HEK293 (cell line): ENCODE measurements around the gene PSMA7.

Source experiments
- CTCF ChIP-seq: fragments of 450-650 bp; formaldehyde crosslinking; IDR thresholded peaks from 2 replicates; pipeline ENCODE4 v1.5.1; 2016; ENCODE audit warnings: missing biosample characterization, missing genetic modification characterization
- ZBTB20 ChIP-seq: fragments of 450-650 bp; formaldehyde crosslinking; IDR thresholded peaks from 2 replicates; pipeline ENCODE4 v1.5.1; 2016; ENCODE audit warnings: missing biosample characterization, missing genetic modification characterization
- ZFP41 ChIP-seq: fragments of 450-650 bp; formaldehyde crosslinking; IDR thresholded peaks from 2 replicates; pipeline ENCODE4 v1.5.1; 2016; ENCODE audit warnings: missing biosample characterization, missing genetic modification characterization, borderline replicate concordance
- ZNF146 ChIP-seq: fragments of 450-650 bp; formaldehyde crosslinking; IDR thresholded peaks from 2 replicates; pipeline ENCODE4 v1.5.1; 2016; ENCODE audit warnings: missing biosample characterization, missing genetic modification characterization
- ZNF629 ChIP-seq: fragments of 450-650 bp; formaldehyde crosslinking; IDR thresholded peaks from 2 replicates; pipeline ENCODE4 v1.5.1; 2017; ENCODE audit warnings: missing biosample characterization, missing genetic modification characterization
- TF ChIP-seq, protein P1 (sequence below): fragments of 450-650 bp; formaldehyde crosslinking; IDR thresholded peaks from 2 replicates; pipeline ENCODE4 v1.5.1; 2016; ENCODE audit warnings: missing biosample characterization, missing genetic modification characterization, borderline replicate concordance
- TF ChIP-seq, protein P2 (sequence below): fragments of 450-650 bp; formaldehyde crosslinking; IDR thresholded peaks from 2 replicates; pipeline ENCODE4 v1.5.1; 2016; ENCODE audit warnings: missing biosample characterization, missing genetic modification characterization

GRCh38 chr20:62137092-62137384 lies 6.2 kb downstream of the PSMA7 start:
- TF ChIP-seq ZBTB20 (no peak), ZNF146 (tag by site-specific recombination) (no peak), CTCF (peak; percentile 2; the same call in 1 of the 2 replicates), ZNF629 (no peak), ZFP41 (tag by site-specific recombination) (no peak)
- TF ChIP-seq, protein P1, sequence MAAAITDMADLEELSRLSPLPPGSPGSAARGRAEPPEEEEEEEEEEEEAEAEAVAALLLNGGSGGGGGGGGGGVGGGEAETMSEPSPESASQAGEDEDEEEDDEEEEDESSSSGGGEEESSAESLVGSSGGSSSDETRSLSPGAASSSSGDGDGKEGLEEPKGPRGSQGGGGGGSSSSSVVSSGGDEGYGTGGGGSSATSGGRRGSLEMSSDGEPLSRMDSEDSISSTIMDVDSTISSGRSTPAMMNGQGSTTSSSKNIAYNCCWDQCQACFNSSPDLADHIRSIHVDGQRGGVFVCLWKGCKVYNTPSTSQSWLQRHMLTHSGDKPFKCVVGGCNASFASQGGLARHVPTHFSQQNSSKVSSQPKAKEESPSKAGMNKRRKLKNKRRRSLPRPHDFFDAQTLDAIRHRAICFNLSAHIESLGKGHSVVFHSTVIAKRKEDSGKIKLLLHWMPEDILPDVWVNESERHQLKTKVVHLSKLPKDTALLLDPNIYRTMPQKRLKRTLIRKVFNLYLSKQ (tag by site-specific recombination): no peak
- TF ChIP-seq, protein P2, sequence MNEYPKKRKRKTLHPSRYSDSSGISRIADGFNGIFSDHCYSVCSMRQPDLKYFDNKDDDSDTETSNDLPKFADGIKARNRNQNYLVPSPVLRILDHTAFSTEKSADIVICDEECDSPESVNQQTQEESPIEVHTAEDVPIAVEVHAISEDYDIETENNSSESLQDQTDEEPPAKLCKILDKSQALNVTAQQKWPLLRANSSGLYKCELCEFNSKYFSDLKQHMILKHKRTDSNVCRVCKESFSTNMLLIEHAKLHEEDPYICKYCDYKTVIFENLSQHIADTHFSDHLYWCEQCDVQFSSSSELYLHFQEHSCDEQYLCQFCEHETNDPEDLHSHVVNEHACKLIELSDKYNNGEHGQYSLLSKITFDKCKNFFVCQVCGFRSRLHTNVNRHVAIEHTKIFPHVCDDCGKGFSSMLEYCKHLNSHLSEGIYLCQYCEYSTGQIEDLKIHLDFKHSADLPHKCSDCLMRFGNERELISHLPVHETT (tag by site-specific recombination): no peak
